Astrocyte of the cerebellum (primary cell): ENCODE measurements around the gene ZNF32.
"Not testable (repeated sequence)": the region's sequence is repeated elsewhere in the genome, so short reads cannot be mapped to it uniquely, and the experiment has no call there.

ENCODE experiments used
- DNase-seq: peaks from one replicate; pipeline ENCODE4 v3.0.0-alpha.2; 2011; ENCODE audit warnings: low read depth
- H3K4me3 ChIP-seq: 2 replicates; pipeline ENCODE4 v1.5.1; 2011; ENCODE audit warnings: mild to moderate bottlenecking, low read depth, low read length, moderate library complexity
- CTCF ChIP-seq: IDR thresholded peaks from 2 replicates; pipeline ENCODE4 v1.5.1; 2012; ENCODE audit warnings: low read length, low read depth, moderate library complexity, mild to moderate bottlenecking; ENCODE audit errors: missing control alignments
- in situ Hi-C: cut with HindIII; loops from 2 replicates; pipeline ENCODE4 v1.10.0; 2017; ENCODE audit warnings: low sequenced_read_pairs

The ZNF32 gene

GRCh38 chr10:43607199-43607573 is 41.5 kb downstream of the ZNF32 start:
- peak overlapping the region; percentile 66 for H3K4me3 ChIP-seq
- in situ Hi-C loops, result no loop called here
- no peak for DNase-seq
- no peak for TF ChIP-seq CTCF

- no peak for TF ChIP-seq CTCF
- in situ Hi-C loops, result no loop called here
- peak; percentile 19 for DNase-seq
- peak within 1 kb of the TSS; percentile 66 for H3K4me3 ChIP-seq
Measured at GRCh38 chr10:43606323-43607198, 42.1 kb downstream of the ZNF32 start, which contains the start of gene ZNF485. ZNF485 (plus strand) TSS chr10:43606438; CDS start chr10:43607051, 613 bp downstream.

GRCh38 chr10:43605850-43606322 is 42.8 kb downstream of the ZNF32 start:
- in situ Hi-C loops, result no loop called here
- H3K4me3 ChIP-seq, result peak overlapping the region; percentile 66
- no peak for DNase-seq
- TF ChIP-seq CTCF, result no peak

GRCh38 chr10:43601576-43601975 is 47.1 kb downstream of the ZNF32 start:
- H3K4me3 ChIP-seq, DNase-seq, in situ Hi-C loops: not testable (repeated sequence)

- DNase-seq, result no peak
- TF ChIP-seq CTCF, result no peak
- H3K4me3 ChIP-seq, result no peak overlapping the region
- in situ Hi-C loops, result no loop called here
Measured at GRCh38 chr10:43599333-43599732, 49.3 kb downstream of the ZNF32 start.

GRCh38 chr10:43598446-43598845 is 50.2 kb downstream of the ZNF32 start:
- no peak for DNase-seq
- TF ChIP-seq CTCF, result no peak
- in situ Hi-C loops, result no loop called here
- no peak overlapping the region for H3K4me3 ChIP-seq

- H3K4me3 ChIP-seq, result no peak overlapping the region
- in situ Hi-C loops, result no loop called here
- no peak for DNase-seq
- TF ChIP-seq CTCF, result no peak
Measured at GRCh38 chr10:43596546-43596945, 52.1 kb downstream of the ZNF32 start.
